Neural cell (in vitro differentiated cells): Measurements from ENCODE around the gene ZNF789. TPM values are rescaled to one million over a fixed set of nuclear protein-coding genes. Genes with fewer than 3 reads are reported as not detected.

Source experiments
- H2AFZ ChIP-seq: fragments of 200-600, 300-800 bp; sonication (generic), shearing (Covaris generic); 2 replicates; pipeline ENCODE4 v1.6.0; 2014; ENCODE audit warnings: low read depth, mild to moderate bottlenecking, antibody characterized with exemption, low read length, moderate library complexity
- H3F3A ChIP-seq: fragments of 200-600 bp; shearing (Covaris generic); 2 replicates; pipeline ENCODE4 v1.6.1; 2016; ENCODE audit warnings: mild to moderate bottlenecking, moderate library complexity, mixed read lengths, antibody characterized with exemption, low read length; ENCODE audit not compliant: insufficient read depth, poor library complexity, severe bottlenecking
- H3K27ac ChIP-seq: fragments of 200-600, 300-800 bp; sonication (generic), shearing (Covaris generic); 2 replicates; pipeline ENCODE4 v1.5.1; 2014; ENCODE audit warnings: mild to moderate bottlenecking, low read length, moderate library complexity
- H3K27me3 ChIP-seq: fragments of 300-800, 200-600 bp; sonication (generic), shearing (Covaris generic); 2 replicates; pipeline ENCODE4 v1.6.0; 2014; ENCODE audit warnings: mild to moderate bottlenecking, low read depth, low read length, moderate library complexity; ENCODE audit not compliant: insufficient read depth
- H3K36me3 ChIP-seq: fragments of 300-800, 200-600 bp; sonication (generic), shearing (Covaris generic); 2 replicates; pipeline ENCODE4 v1.5.1; 2014; ENCODE audit warnings: mild to moderate bottlenecking, antibody characterized with exemption, low read length, moderate library complexity; ENCODE audit not compliant: insufficient read depth
- H3K4me2 ChIP-seq: fragments of 300-800, 200-600 bp; sonication (generic), shearing (Covaris generic); 2 replicates; pipeline ENCODE4 v1.6.0; 2014; ENCODE audit warnings: mild to moderate bottlenecking, low read length
- H3K4me3 ChIP-seq: fragments of 300-800, 200-600 bp; sonication (generic), shearing (Covaris generic); 2 replicates; pipeline ENCODE4 v1.5.1; 2014; ENCODE audit warnings: mild to moderate bottlenecking, low read length, moderate library complexity
- H3K79me2 ChIP-seq: fragments of 200-600 bp; shearing (Covaris generic); replicated peaks from 2 replicates; pipeline ENCODE4 v1.6.0; 2014; ENCODE audit warnings: mild to moderate bottlenecking, low read length, moderate library complexity; ENCODE audit not compliant: insufficient read depth
- H3K9ac ChIP-seq: fragments of 300-800, 200-600 bp; sonication (generic), shearing (Covaris generic); 2 replicates; pipeline ENCODE4 v1.6.1; 2016; ENCODE audit warnings: mild to moderate bottlenecking, low read length, mixed read lengths
- H3K9me2 ChIP-seq: fragments of 200-600 bp; shearing (Covaris generic); 2 replicates; pipeline ENCODE4 v1.6.1; 2016; ENCODE audit warnings: mild to moderate bottlenecking, low read length, mixed read lengths; ENCODE audit not compliant: insufficient read depth
- H3K9me3 ChIP-seq: fragments of 200-600, 300-800 bp; sonication (generic), shearing (Covaris generic); 2 replicates; pipeline ENCODE4 v1.6.1; 2016; ENCODE audit warnings: mild to moderate bottlenecking, mixed run types, low read length, moderate library complexity, mixed read lengths
- H4K20me1 ChIP-seq: fragments of 200-600 bp; shearing (Covaris generic); 2 replicates; pipeline ENCODE4 v1.6.1; 2016; ENCODE audit warnings: mild to moderate bottlenecking, mixed run types; ENCODE audit not compliant: insufficient read depth
- EP300 ChIP-seq: fragments of 450-650 bp; conservative IDR thresholded peaks from 2 replicates; pipeline ENCODE4 v1.6.1; 2014; ENCODE audit warnings: antibody characterized with exemption, mild to moderate bottlenecking, moderate library complexity; ENCODE audit not compliant: poor library complexity, severe bottlenecking
- EZH2 ChIP-seq: fragments of 200-600, 300-800 bp; shearing (Covaris generic), sonication (generic); IDR thresholded peaks from 2 replicates; pipeline ENCODE4 v1.6.1; 2014; ENCODE audit warnings: antibody characterized with exemption, low read length, borderline replicate concordance, mild to moderate bottlenecking; ENCODE audit not compliant: insufficient read depth, poor library complexity, severe bottlenecking
- MXI1 ChIP-seq: fragments of 450-650 bp; conservative IDR thresholded peaks from 2 replicates; pipeline ENCODE4 v1.6.1; 2014; ENCODE audit warnings: antibody characterized with exemption, mild to moderate bottlenecking; ENCODE audit not compliant: poor library complexity, severe bottlenecking
- POLR2AphosphoS5 ChIP-seq: IDR thresholded peaks from 2 replicates; pipeline ENCODE4 v1.6.1; 2012
- RAD21 ChIP-seq: fragments of 450-650 bp; conservative IDR thresholded peaks from 2 replicates; pipeline ENCODE4 v1.6.1; 2014; ENCODE audit warnings: antibody characterized with exemption, mild to moderate bottlenecking, moderate library complexity
- SMC3 ChIP-seq: fragments of 450-650 bp; conservative IDR thresholded peaks from 2 replicates; pipeline ENCODE4 v1.6.1; 2014; ENCODE audit warnings: antibody characterized with exemption, mild to moderate bottlenecking, moderate library complexity; ENCODE audit not compliant: poor library complexity
- TAF1 ChIP-seq: IDR thresholded peaks from 2 replicates; pipeline ENCODE4 v1.6.1; 2012; ENCODE audit warnings: low read depth
- polyA plus RNA-seq: library from polyadenylated mRNA; depleted of rRNA; stranded (reverse); fragments of >200 nt; gene quantifications from 2 replicates; pipeline ENCODE4 v1.2.3, GENCODE V29; 2014
- TF ChIP-seq, protein P1 (sequence below): fragments of 450-650 bp; IDR thresholded peaks from 2 replicates; pipeline ENCODE4 v1.5.1; 2014; ENCODE audit warnings: antibody characterized with exemption, mild to moderate bottlenecking, moderate library complexity; ENCODE audit not compliant: poor library complexity, severe bottlenecking
- TF ChIP-seq, protein P2 (sequence below): IDR thresholded peaks from 2 replicates; pipeline ENCODE4 v1.6.1; 2012; ENCODE audit warnings: borderline replicate concordance

The ZNF789 gene
- polyA plus RNA-seq, 1 donor from 2014 or later = 49.9 TPM

DNA sequence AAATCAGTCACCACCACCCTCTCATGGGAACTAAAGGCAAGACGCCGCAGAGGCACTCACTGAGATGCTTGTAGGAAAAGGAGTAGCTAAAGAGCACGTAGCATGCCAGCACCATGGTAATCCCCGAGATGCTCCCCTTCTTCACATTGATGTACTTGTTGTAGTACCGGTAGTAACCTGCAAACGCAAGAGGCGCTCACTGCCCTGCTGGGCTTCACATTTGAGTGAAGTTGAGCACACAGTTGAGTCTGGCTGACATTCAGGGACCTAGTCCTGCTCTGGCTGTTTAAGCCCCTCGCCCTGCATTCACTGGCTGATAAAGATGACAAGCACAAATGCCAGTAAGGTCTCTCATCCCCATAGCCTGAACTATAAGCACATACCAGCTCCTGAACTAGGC lies 13.6 kb upstream of the ZNF789 start:
- TF ChIP-seq POLR2AphosphoS5 (no peak), TAF1 (no peak), SMC3 (no peak), EP300 (no peak)
- TF ChIP-seq, protein P1, sequence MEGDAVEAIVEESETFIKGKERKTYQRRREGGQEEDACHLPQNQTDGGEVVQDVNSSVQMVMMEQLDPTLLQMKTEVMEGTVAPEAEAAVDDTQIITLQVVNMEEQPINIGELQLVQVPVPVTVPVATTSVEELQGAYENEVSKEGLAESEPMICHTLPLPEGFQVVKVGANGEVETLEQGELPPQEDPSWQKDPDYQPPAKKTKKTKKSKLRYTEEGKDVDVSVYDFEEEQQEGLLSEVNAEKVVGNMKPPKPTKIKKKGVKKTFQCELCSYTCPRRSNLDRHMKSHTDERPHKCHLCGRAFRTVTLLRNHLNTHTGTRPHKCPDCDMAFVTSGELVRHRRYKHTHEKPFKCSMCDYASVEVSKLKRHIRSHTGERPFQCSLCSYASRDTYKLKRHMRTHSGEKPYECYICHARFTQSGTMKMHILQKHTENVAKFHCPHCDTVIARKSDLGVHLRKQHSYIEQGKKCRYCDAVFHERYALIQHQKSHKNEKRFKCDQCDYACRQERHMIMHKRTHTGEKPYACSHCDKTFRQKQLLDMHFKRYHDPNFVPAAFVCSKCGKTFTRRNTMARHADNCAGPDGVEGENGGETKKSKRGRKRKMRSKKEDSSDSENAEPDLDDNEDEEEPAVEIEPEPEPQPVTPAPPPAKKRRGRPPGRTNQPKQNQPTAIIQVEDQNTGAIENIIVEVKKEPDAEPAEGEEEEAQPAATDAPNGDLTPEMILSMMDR = peak; percentile 37
- no peaks in the 10 kb centered on the region for H3K9me2 ChIP-seq
- no peaks in the 10 kb centered on the region for H3K36me3 ChIP-seq
- no peak overlapping the region for H3K9ac ChIP-seq
- no peak overlapping the region for H3K4me3 ChIP-seq
- H3K4me2 ChIP-seq = no peak overlapping the region
- no peaks in the 10 kb centered on the region for H3F3A ChIP-seq
- no peak overlapping the region for H3K27ac ChIP-seq
- no peaks in the 10 kb centered on the region for H4K20me1 ChIP-seq
- no peak overlapping the region for H2AFZ ChIP-seq
- H3K9me3 ChIP-seq = no peaks in the 10 kb centered on the region
- H3K27me3 ChIP-seq = no peaks in the 10 kb centered on the region
- H3K79me2 ChIP-seq = peaks cover 28% of the 10 kb centered on the region

DNA sequence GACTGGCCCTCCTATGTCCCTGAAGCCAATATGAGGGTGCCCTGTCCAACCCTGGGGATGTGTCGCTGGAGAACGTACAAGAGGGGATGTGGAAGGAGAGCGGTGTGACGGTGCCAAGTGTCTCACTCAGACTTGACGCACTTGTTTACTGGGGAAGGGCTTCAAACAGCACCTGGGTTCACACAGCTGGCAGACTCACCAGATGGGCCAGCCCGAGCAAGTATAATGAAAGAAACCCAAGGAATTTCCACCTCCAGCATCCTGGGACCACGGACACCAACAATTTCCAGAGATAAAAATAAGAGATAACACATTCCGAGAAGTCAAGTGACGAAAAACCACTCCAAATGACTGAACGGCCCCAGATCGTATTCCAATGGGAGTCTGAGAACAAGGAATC lies 12.0 kb upstream of the ZNF789 start:
- H3K4me3 ChIP-seq = no peak overlapping the region
- H3K9ac ChIP-seq = no peak overlapping the region
- no peaks in the 10 kb centered on the region for H3K27me3 ChIP-seq
- no peaks in the 10 kb centered on the region for H4K20me1 ChIP-seq
- H3K79me2 ChIP-seq = peaks cover 43% of the 10 kb centered on the region
- H3K27ac ChIP-seq = no peak overlapping the region
- H3F3A ChIP-seq = no peaks in the 10 kb centered on the region
- no peak overlapping the region for H2AFZ ChIP-seq
- no peaks in the 10 kb centered on the region for H3K36me3 ChIP-seq
- H3K9me3 ChIP-seq = no peaks in the 10 kb centered on the region
- TF ChIP-seq, protein P2, sequence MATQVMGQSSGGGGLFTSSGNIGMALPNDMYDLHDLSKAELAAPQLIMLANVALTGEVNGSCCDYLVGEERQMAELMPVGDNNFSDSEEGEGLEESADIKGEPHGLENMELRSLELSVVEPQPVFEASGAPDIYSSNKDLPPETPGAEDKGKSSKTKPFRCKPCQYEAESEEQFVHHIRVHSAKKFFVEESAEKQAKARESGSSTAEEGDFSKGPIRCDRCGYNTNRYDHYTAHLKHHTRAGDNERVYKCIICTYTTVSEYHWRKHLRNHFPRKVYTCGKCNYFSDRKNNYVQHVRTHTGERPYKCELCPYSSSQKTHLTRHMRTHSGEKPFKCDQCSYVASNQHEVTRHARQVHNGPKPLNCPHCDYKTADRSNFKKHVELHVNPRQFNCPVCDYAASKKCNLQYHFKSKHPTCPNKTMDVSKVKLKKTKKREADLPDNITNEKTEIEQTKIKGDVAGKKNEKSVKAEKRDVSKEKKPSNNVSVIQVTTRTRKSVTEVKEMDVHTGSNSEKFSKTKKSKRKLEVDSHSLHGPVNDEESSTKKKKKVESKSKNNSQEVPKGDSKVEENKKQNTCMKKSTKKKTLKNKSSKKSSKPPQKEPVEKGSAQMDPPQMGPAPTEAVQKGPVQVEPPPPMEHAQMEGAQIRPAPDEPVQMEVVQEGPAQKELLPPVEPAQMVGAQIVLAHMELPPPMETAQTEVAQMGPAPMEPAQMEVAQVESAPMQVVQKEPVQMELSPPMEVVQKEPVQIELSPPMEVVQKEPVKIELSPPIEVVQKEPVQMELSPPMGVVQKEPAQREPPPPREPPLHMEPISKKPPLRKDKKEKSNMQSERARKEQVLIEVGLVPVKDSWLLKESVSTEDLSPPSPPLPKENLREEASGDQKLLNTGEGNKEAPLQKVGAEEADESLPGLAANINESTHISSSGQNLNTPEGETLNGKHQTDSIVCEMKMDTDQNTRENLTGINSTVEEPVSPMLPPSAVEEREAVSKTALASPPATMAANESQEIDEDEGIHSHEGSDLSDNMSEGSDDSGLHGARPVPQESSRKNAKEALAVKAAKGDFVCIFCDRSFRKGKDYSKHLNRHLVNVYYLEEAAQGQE = no peak
- TF ChIP-seq RAD21 (no peak), MXI1 (no peak), EZH2 (no peak)
- H3K4me2 ChIP-seq = no peak overlapping the region
- H3K9me2 ChIP-seq = no peaks in the 10 kb centered on the region

DNA sequence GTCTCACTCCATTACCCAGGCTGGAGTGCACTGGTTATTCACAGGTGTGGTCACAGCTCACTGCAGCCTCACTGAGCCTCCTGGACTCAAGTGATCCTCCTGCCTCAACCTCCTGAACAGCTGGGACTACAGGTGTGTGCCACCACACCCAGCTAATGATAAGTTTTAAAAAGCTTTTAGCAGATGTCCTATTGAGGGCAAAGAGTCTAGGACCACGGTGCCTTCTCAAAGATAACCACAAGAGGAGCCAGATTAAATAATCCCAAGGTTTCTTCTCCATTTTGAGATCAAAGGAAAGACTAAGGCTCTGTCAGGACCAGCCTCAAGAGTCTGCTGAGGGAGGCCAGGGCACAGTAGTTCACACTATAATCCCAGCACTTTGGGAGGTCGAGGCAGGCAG lies 11.5 kb upstream of the ZNF789 start:
- H3K27ac ChIP-seq = no peak overlapping the region
- no peaks in the 10 kb centered on the region for H4K20me1 ChIP-seq
- no peaks in the 10 kb centered on the region for H3K27me3 ChIP-seq
- no peak overlapping the region for H2AFZ ChIP-seq
- H3K9me2 ChIP-seq = no peaks in the 10 kb centered on the region
- no peak overlapping the region for H3K4me2 ChIP-seq
- H3K4me3 ChIP-seq = no peak overlapping the region
- no peaks in the 10 kb centered on the region for H3K36me3 ChIP-seq
- peaks cover 48% of the 10 kb centered on the region for H3K79me2 ChIP-seq
- H3K9ac ChIP-seq = no peak overlapping the region
- H3K9me3 ChIP-seq = no peaks in the 10 kb centered on the region
- TF ChIP-seq MXI1 = no peak
- TF ChIP-seq EZH2 = no peak
- no peak for TF ChIP-seq EP300
- TF ChIP-seq, protein P2 = no peak
- TF ChIP-seq POLR2AphosphoS5 = no peak
- TF ChIP-seq, protein P1 = no peak
- TF ChIP-seq TAF1 = no peak
- TF ChIP-seq SMC3 = no peak
- TF ChIP-seq RAD21 = no peak
- H3F3A ChIP-seq = no peaks in the 10 kb centered on the region
